Mesenchymal stem cell (in vitro differentiated cells and primary cell): Measurements from ENCODE around the gene USP3.

ENCODE experiments used
- DNase-seq: peaks from one replicate; pipeline ENCODE4 v3.0.0-alpha.2; 2013
- H2AFZ ChIP-seq: one replicate; pipeline ENCODE4 v1.6.1; 2013; ENCODE audit warnings: low read depth, mild to moderate bottlenecking, control low read depth, inconsistent platforms, low read length, moderate library complexity
- H2AK5ac ChIP-seq: 2 replicates; pipeline ENCODE4 v1.6.1; 2013; ENCODE audit warnings: low read length, moderate library complexity, mild to moderate bottlenecking, inconsistent platforms; ENCODE audit not compliant: severe bottlenecking
- H2BK120ac ChIP-seq: one replicate; pipeline ENCODE4 v1.6.1; 2013; ENCODE audit warnings: low read depth, mild to moderate bottlenecking, inconsistent platforms, low read length, moderate library complexity
- H2BK12ac ChIP-seq, 2 experiments: one replicate each; pipeline ENCODE4 v1.6.1; 2013; ENCODE audit warnings: inconsistent platforms in 2 of 2, low read length in 2 of 2, mild to moderate bottlenecking in 2 of 2, moderate library complexity in 2 of 2, control low read depth in 1 of 2
- H2BK15ac ChIP-seq: one replicate; pipeline ENCODE4 v1.6.1; 2013; ENCODE audit warnings: mild to moderate bottlenecking, low read depth, inconsistent platforms; ENCODE audit not compliant: poor library complexity, severe bottlenecking
- H2BK5ac ChIP-seq: 2 replicates; pipeline ENCODE4 v1.6.1; 2013; ENCODE audit warnings: low read depth, mild to moderate bottlenecking, low read length, control low read depth, inconsistent platforms; ENCODE audit not compliant: poor library complexity, severe bottlenecking
- H3K14ac ChIP-seq, 2 experiments: one replicate each; pipeline ENCODE4 v1.6.1; 2013; ENCODE audit warnings: inconsistent platforms in 2 of 2, low read length in 2 of 2, control low read depth in 1 of 2, mild to moderate bottlenecking in 1 of 2, moderate library complexity in 1 of 2
- H3K18ac ChIP-seq, 2 experiments: one replicate each; pipeline ENCODE4 v1.6.1; 2013; ENCODE audit warnings: inconsistent platforms in 2 of 2, low read length in 2 of 2, control low read depth in 1 of 2, low read depth in 1 of 2, mild to moderate bottlenecking in 1 of 2
- H3K23ac ChIP-seq, 2 experiments: one replicate each; pipeline ENCODE4 v1.6.1; 2013; ENCODE audit warnings: inconsistent platforms in 2 of 2, low read length in 2 of 2, mild to moderate bottlenecking in 2 of 2, moderate library complexity in 2 of 2, control low read depth in 1 of 2
- H3K27ac ChIP-seq: 2 replicates; pipeline ENCODE4 v1.5.1; 2013; ENCODE audit warnings: mild to moderate bottlenecking, moderate library complexity, low read length, control low read depth, inconsistent platforms; ENCODE audit not compliant: poor library complexity, severe bottlenecking
- H3K27me3 ChIP-seq, 2 experiments: 2 replicates each; pipeline versions ENCODE4 v1.6.1 to v1.7.0; 2013; ENCODE audit warnings: low read length in 2 of 2, mild to moderate bottlenecking in 2 of 2, moderate library complexity in 2 of 2, control low read depth in 1 of 2, inconsistent platforms in 1 of 2; ENCODE audit not compliant: control insufficient read depth in 1 of 2, insufficient read depth in 1 of 2
- H3K36me3 ChIP-seq, 2 experiments: 2 replicates each; pipeline versions ENCODE4 v1.6.1 to v1.7.0; 2013; ENCODE audit warnings: low read length in 2 of 2, control low read depth in 1 of 2, inconsistent platforms in 1 of 2, low read depth in 1 of 2, mild to moderate bottlenecking in 1 of 2; ENCODE audit not compliant: insufficient read depth in 2 of 2, control insufficient read depth in 1 of 2
- H3K4ac ChIP-seq, 2 experiments: one replicate each; pipeline ENCODE4 v1.6.1; 2013; ENCODE audit warnings: inconsistent platforms in 2 of 2, low read length in 2 of 2, mild to moderate bottlenecking in 2 of 2, moderate library complexity in 2 of 2, control low read depth in 1 of 2, low read depth in 1 of 2
- H3K4me1 ChIP-seq: 2 replicates; pipeline ENCODE4 v1.6.1; 2013; ENCODE audit warnings: low read depth, low read length, control low read depth; ENCODE audit not compliant: control insufficient read depth, insufficient read depth
- H3K4me2 ChIP-seq: 2 replicates; pipeline ENCODE4 v1.6.1; 2013; ENCODE audit warnings: low read length, mild to moderate bottlenecking, inconsistent platforms; ENCODE audit not compliant: poor library complexity, severe bottlenecking
- H3K4me3 ChIP-seq, 2 experiments: 2 replicates each; pipeline versions ENCODE4 v1.5.1 to v1.7.0; 2013; ENCODE audit warnings: low read length in 2 of 2, mild to moderate bottlenecking in 2 of 2, control low read depth in 1 of 2, low read depth in 1 of 2; ENCODE audit not compliant: insufficient read depth in 1 of 2
- H3K79me1 ChIP-seq: replicated peaks from 2 replicates; pipeline ENCODE4 v1.6.1; 2013; ENCODE audit warnings: mild to moderate bottlenecking, control low read depth, low read length, inconsistent platforms; ENCODE audit not compliant: poor library complexity, severe bottlenecking
- H3K9ac ChIP-seq: 2 replicates; pipeline ENCODE4 v1.7.0; 2013; ENCODE audit warnings: mild to moderate bottlenecking, low read length, moderate library complexity
- H3K9me3 ChIP-seq: 2 replicates; pipeline ENCODE4 v1.7.0; 2013; ENCODE audit warnings: mild to moderate bottlenecking, low read length; ENCODE audit not compliant: control insufficient read depth
- H4K8ac ChIP-seq: one replicate; pipeline ENCODE4 v1.6.1; 2013; ENCODE audit warnings: inconsistent platforms, mild to moderate bottlenecking, low read length, moderate library complexity
- H4K91ac ChIP-seq: one replicate; pipeline ENCODE4 v1.6.1; 2013; ENCODE audit warnings: mild to moderate bottlenecking, low read length, inconsistent platforms
- WGBS: methylation state at CpG from one replicate; pipeline ENCODE4 v1.1.7; 2013; ENCODE audit warnings: mixed read lengths; 5-methylcytosine and 5-hydroxymethylcytosine counted together

USP3 gene

GRCh38 chr15:63458794-63459395 lies 45.5 kb upstream of the USP3 start:
- H3K36me3 ChIP-seq, result no peaks in the 10 kb centered on the region
- H3K4ac ChIP-seq, result no peak overlapping the region
- no peak overlapping the region for H3K18ac ChIP-seq
- no peaks in the 10 kb centered on the region for H3K9me3 ChIP-seq
- no peaks in the 10 kb centered on the region for H3K79me1 ChIP-seq
- H4K91ac ChIP-seq, result no peak overlapping the region
- peaks cover 0 to 3% of the 10 kb centered on the region in 2 experiments for H3K27me3 ChIP-seq
- no peak overlapping the region for H2BK5ac ChIP-seq
- H2AFZ ChIP-seq, result no peak overlapping the region
- peaks cover 11% of the 10 kb centered on the region for H3K4me1 ChIP-seq
- H2BK120ac ChIP-seq, result no peak overlapping the region
- no peak overlapping the region for H3K4me3 ChIP-seq
- no peak overlapping the region for H2BK15ac ChIP-seq
- WGBS, result 80% methylated on average over 28 of the region's 36 CpGs
- H4K8ac ChIP-seq, result no peak overlapping the region
- no peak overlapping the region for H3K23ac ChIP-seq
- H3K27ac ChIP-seq, result no peak overlapping the region
- H2BK12ac ChIP-seq, result no peak overlapping the region
- DNase-seq, result no peak
- H3K14ac ChIP-seq, result no peak overlapping the region
- no peak overlapping the region for H3K9ac ChIP-seq
- no peak overlapping the region for H2AK5ac ChIP-seq
- H3K4me2 ChIP-seq, result no peak overlapping the region

GRCh38 chr15:63460210-63461155 lies 43.9 kb upstream of the USP3 start:
- Histone ChIP-seq H2BK5ac (no peak overlapping the region), H3K18ac (no peak overlapping the region), H3K4me2 (no peak overlapping the region), H3K79me1 (no peaks in the 10 kb centered on the region), H2BK12ac (no peak overlapping the region), H2AK5ac (no peak overlapping the region), H3K4me3 (no peak overlapping the region), H3K9ac (no peak overlapping the region), H3K4ac (no peak overlapping the region), H3K9me3 (no peaks in the 10 kb centered on the region), H2AFZ (no peak overlapping the region), H3K14ac (no peak overlapping the region), H2BK120ac (no peak overlapping the region), H3K36me3 (no peaks in the 10 kb centered on the region), H3K4me1 (peaks cover 14% of the 10 kb centered on the region), H4K91ac (no peak overlapping the region), H2BK15ac (no peak overlapping the region), H3K27me3 (peaks cover 0 to 4% of the 10 kb centered on the region in 2 experiments), H3K27ac (no peak overlapping the region), H4K8ac (no peak overlapping the region), H3K23ac (no peak overlapping the region)
- DNase-seq, result no peak
- 84% methylated on average over 13 of the region's 15 CpGs for WGBS

- Histone ChIP-seq H3K9me3 (no peaks in the 10 kb centered on the region), H3K27ac (no peak overlapping the region)
Measured at GRCh38 chr15:63461230-63461985, 43.0 kb upstream of the USP3 start.

GRCh38 chr15:63462088-63462487 lies 42.3 kb upstream of the USP3 start:
- no peak overlapping the region for H4K8ac ChIP-seq
- no peaks in the 10 kb centered on the region for H3K36me3 ChIP-seq
- no peak overlapping the region for H3K27ac ChIP-seq
- H2BK5ac ChIP-seq, result no peak overlapping the region
- WGBS, result no CpG with 5 or more reads among the region's 2 CpGs
- no peak overlapping the region for H2BK15ac ChIP-seq
- no peak overlapping the region for H3K14ac ChIP-seq
- H3K9ac ChIP-seq, result no peak overlapping the region
- peaks cover 0 to 4% of the 10 kb centered on the region in 2 experiments for H3K27me3 ChIP-seq
- H3K4ac ChIP-seq, result no peak overlapping the region
- peak; percentile 47 for DNase-seq
- H3K9me3 ChIP-seq, result no peaks in the 10 kb centered on the region
- H3K23ac ChIP-seq, result no peak overlapping the region
- no peak overlapping the region for H2BK120ac ChIP-seq
- H2AK5ac ChIP-seq, result no peak overlapping the region
- no peak overlapping the region for H2BK12ac ChIP-seq
- no peak overlapping the region for H3K4me2 ChIP-seq
- no peaks in the 10 kb centered on the region for H3K79me1 ChIP-seq
- H3K4me1 ChIP-seq, result peaks cover 17% of the 10 kb centered on the region
- no peak overlapping the region for H2AFZ ChIP-seq
- H4K91ac ChIP-seq, result no peak overlapping the region
- H3K18ac ChIP-seq, result no peak overlapping the region
- no peak overlapping the region for H3K4me3 ChIP-seq

More at GRCh38 chr15:63461230-63461985, 43.0 kb upstream of the USP3 start:
- Histone ChIP-seq H2BK120ac (no peak overlapping the region), H3K4me1 (peaks cover 14% of the 10 kb centered on the region), H3K4me3 (no peak overlapping the region), H3K4ac (no peak overlapping the region), H3K18ac (no peak overlapping the region), H2AK5ac (no peak overlapping the region), H4K91ac (no peak overlapping the region), H3K36me3 (no peaks in the 10 kb centered on the region), H3K9ac (no peak overlapping the region), H2AFZ (no peak overlapping the region), H3K79me1 (no peaks in the 10 kb centered on the region), H2BK5ac (no peak overlapping the region), H3K27me3 (peaks cover 0 to 4% of the 10 kb centered on the region in 2 experiments), H4K8ac (no peak overlapping the region), H3K14ac (no peak overlapping the region), H2BK12ac (no peak overlapping the region), H3K4me2 (no peak overlapping the region), H2BK15ac (no peak overlapping the region), H3K23ac (no peak overlapping the region)
- no peak for DNase-seq
- WGBS, result 36% methylated on average over 20 of the region's 22 CpGs
